ENCODE data around the gene SLC2A8.

SLC2A8 gene

GRCh38 chr9:127438394-127438793 is 41.4 kb downstream of the SLC2A8 start:
- TF ChIP-seq CTCF (IDR thresholded peaks at IDR 0.05; ENCODE audit: insufficient read depth, low read depth, low read length, missing control alignments), result no peak
- no peak overlapping the region for H3K4me3 ChIP-seq (ENCODE audit: low read depth, low read length)
- DNase-seq (ENCODE audit: low read depth), result no peak

- peak; percentile 44 for DNase-seq (ENCODE audit: low read depth)
- no peak for TF ChIP-seq CTCF (IDR thresholded peaks at IDR 0.05; ENCODE audit: insufficient read depth, low read depth, low read length, missing control alignments)
- H3K4me3 ChIP-seq (ENCODE audit: low read depth, low read length), result no peak overlapping the region
These were observed 47.4 kb downstream of the SLC2A8 start for GRCh38 chr9:127444283-127444920.

GRCh38 chr9:127444921-127445850 is 48.2 kb downstream of the SLC2A8 start:
- peak; percentile 54 for DNase-seq (ENCODE audit: low read depth)
- H3K4me3 ChIP-seq (ENCODE audit: low read depth, low read length), result no peak overlapping the region
- TF ChIP-seq CTCF (IDR thresholded peaks at IDR 0.05; ENCODE audit: insufficient read depth, low read depth, low read length, missing control alignments), result no peak

GRCh38 chr9:127445851-127446712 is 49.1 kb downstream of the SLC2A8 start:
- peak; percentile 53 for DNase-seq (ENCODE audit: low read depth)
- TF ChIP-seq CTCF (IDR thresholded peaks at IDR 0.05; ENCODE audit: insufficient read depth, low read depth, low read length, missing control alignments), result no peak

GRCh38 chr9:127446713-127447415 is 49.9 kb downstream of the SLC2A8 start:
- TF ChIP-seq CTCF (IDR thresholded peaks at IDR 0.05; ENCODE audit: insufficient read depth, low read depth, low read length, missing control alignments), result no peak
- no peak overlapping the region for H3K4me3 ChIP-seq (ENCODE audit: low read depth, low read length)
- no peak for DNase-seq (ENCODE audit: low read depth)

More at GRCh38 chr9:127445851-127446712, 49.1 kb downstream of the SLC2A8 start:
- no peak overlapping the region for H3K4me3 ChIP-seq (ENCODE audit: low read depth, low read length)

Data from GM12865 (cell line).